Activated CD4-positive, alpha-beta T cell treated with anti-CD3 and anti-CD28 coated beads, Interleukin-10, Interleukin-2, amounts not matched to agents 100 ng/mL and 50 ng/mL, durations not matched to agents 16 hours and 8 hours (primary cell): Measurements from ENCODE around the gene IQCH.

Source experiments
- DNase-seq: peaks from one replicate; pipeline ENCODE4 v3.0.0-alpha.2; 2020

The IQCH gene

GRCh38 chr15:67456677-67457529 lies 202.3 kb downstream of the IQCH start:
- peak; percentile 79 for DNase-seq

- DNase-seq: no peak
Observed at GRCh38 chr15:67458331-67459029, 203.9 kb downstream of the IQCH start.

GRCh38 chr15:67460521-67460920 lies 205.9 kb downstream of the IQCH start:
- DNase-seq: no peak

- no peak for DNase-seq
Observed at GRCh38 chr15:67461735-67462134, 207.1 kb downstream of the IQCH start.

- DNase-seq: no peak
Observed at GRCh38 chr15:67462875-67463274, 208.3 kb downstream of the IQCH start.

- DNase-seq: no peak
Observed at GRCh38 chr15:67463488-67463887, 208.9 kb downstream of the IQCH start.

GRCh38 chr15:67465196-67465952 lies 210.8 kb downstream of the IQCH start:
- DNase-seq: no peak

- DNase-seq: no peak
Observed at GRCh38 chr15:67468416-67468815, 213.8 kb downstream of the IQCH start.

- no peak for DNase-seq
Observed at GRCh38 chr15:67469680-67470079, 215.1 kb downstream of the IQCH start.

- DNase-seq: no peak
Observed at GRCh38 chr15:67472957-67473356, 218.4 kb downstream of the IQCH start.

GRCh38 chr15:67474405-67475110 lies 220.0 kb downstream of the IQCH start:
- DNase-seq: no peak

- DNase-seq: no peak
Observed at GRCh38 chr15:67479781-67480505, 225.4 kb downstream of the IQCH start.

- DNase-seq: no peak
Observed at GRCh38 chr15:67480741-67481140, 226.2 kb downstream of the IQCH start.

GRCh38 chr15:67481680-67482079 lies 227.1 kb downstream of the IQCH start:
- DNase-seq: no peak

- peak; percentile 3 for DNase-seq
Observed at GRCh38 chr15:67495585-67495984, 241.0 kb downstream of the IQCH start.

GRCh38 chr15:67501177-67501835 lies 246.7 kb downstream of the IQCH start:
- DNase-seq: peak; percentile 13

- DNase-seq: no peak
Observed at GRCh38 chr15:67501836-67502461, 247.4 kb downstream of the IQCH start.

- no peak for DNase-seq
Observed at GRCh38 chr15:67504056-67504455, 249.5 kb downstream of the IQCH start.

GRCh38 chr15:67504796-67505195 lies 250.2 kb downstream of the IQCH start:
- no peak for DNase-seq

GRCh38 chr15:67505675-67506572 lies 251.3 kb downstream of the IQCH start:
- DNase-seq: no peak
